Stimulated activated CD4-positive, alpha-beta T cell treated with anti-CD3 and anti-CD28 coated beads, Interleukin-15, amount 100 ng/mL, for 1 hour (primary cell): ENCODE measurements around the gene B3GNT4.
"Not testable (repeated sequence)": the region's sequence is repeated elsewhere in the genome, so short reads cannot be mapped to it uniquely, and the experiment has no call there.

ENCODE experiments used
- DNase-seq, 2 donors: peaks; one replicate each; pipeline ENCODE4 v3.0.0-alpha.2; 2020; ENCODE audit warnings: low read depth in 1 of 2, low spot score in 1 of 2

The B3GNT4 gene

DNA sequence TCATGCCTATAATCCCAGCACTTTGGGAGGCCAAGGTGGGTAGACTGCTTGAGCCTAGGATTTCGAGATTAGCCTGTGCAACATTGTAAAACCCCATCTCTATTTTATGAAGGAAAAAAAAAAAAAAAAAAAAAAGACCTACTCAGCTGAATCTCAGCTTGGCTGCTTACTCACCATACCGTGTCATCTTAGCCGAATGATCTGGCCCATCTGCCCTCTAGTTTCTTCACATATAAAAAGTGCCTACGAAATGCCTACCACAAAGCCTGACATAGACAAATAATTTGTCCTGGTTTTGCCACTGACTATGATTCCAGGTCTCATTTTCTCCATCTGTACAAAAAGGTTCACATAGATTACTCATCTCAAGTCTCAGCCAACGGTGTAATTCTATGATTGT is 12.3 kb downstream of the B3GNT4 start:
- DNase-seq = no peak

DNA sequence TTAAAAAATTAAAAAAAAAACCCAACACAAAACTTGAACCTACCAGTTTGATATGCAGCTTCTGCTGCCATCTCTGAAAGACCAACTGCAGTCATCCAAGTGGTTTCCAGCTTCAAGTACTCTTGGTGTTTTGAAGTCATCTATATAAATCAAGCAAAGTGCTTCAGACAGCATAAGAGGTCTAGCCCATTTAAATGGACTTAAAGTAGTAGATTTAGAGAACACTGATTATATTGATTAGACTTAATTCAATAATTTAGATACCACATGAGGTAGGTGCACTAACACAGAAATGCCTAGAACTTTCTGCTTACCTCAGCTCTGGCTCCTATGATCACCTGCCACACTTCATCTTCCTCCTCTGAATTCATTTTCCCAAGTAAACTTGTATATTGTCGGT is 12.9 kb downstream of the B3GNT4 start:
- DNase-seq = no peak

DNA sequence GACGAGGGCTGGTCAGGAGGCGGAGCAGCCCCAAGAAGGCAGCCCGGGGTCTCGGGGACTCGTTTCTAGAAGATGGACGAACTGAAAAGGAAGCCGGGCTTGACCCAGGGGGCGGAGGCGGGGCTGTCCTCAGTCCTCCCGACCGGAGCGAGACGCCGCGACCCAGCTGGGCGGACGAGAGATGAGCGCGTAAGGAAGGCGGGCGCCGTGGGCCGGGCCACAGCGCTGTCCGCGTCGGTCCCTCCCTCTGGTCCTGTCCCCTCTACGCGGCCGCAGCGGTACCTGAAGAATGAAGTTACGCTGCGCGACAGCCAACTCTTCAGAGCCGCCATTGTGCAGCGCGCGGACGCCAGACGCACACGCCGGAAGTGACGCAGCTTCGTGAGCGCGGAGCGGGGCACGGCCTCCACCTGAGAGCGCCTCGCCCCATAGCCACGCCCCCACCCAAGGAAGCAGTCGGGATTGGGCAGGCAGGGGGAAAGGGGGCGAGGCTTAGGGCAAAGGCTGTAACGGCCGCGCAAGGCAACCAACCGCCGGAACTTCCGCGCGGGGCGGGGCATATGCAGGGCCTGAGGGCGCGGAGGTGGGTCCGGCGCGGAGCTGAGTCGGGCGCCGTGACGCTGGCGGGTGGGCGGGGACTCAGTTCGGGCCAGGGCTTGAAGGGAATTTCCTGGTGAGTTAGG is 22.3 kb downstream of the B3GNT4 start, which contains the start of gene DIABLO:
Gene DIABLO, minus strand, starts transcription at position 370 of the 683 bp plus-strand sequence. Its CDS starts 38 bp downstream, at position 332.
- DNase-seq = peak; percentile 99 to 100

DNA sequence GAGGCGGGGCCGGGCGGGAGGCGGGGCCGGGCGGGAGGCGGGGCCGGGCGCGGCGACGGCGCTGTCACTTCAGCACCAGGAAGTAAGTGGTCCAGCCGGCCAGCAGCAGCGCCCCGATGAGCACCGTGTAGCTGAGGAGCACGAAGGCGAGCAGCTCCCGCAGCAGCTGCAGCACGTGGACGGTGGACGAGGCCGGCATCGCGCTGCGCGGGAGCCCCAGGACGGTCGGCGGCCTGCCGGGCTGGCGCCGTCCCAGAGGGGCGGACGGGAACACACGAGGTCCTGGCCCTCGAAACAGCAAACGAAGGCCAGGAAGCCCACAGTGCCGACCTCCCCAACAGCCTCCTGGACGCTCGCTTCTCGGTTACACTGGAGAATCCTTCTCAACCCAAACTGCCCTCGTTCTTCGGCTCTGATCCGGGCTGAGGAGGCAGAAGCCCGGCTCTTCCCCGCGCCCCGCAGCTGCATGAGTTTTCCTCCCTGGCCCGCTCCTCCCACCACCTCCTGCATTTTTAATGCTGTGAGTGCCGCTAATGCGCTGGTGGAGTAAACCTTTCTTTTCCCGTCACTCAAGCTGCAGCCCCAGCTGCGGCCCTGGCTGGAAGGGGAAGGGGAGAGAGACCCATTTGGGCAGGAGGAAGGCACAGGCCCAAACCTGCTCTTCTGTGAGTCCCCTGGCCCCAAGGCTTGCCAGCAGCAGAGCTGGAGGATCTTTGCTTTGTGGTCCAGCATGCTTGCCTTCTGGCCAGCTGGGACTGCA is 23.0 kb downstream of the B3GNT4 start:
- no peak for DNase-seq

DNA sequence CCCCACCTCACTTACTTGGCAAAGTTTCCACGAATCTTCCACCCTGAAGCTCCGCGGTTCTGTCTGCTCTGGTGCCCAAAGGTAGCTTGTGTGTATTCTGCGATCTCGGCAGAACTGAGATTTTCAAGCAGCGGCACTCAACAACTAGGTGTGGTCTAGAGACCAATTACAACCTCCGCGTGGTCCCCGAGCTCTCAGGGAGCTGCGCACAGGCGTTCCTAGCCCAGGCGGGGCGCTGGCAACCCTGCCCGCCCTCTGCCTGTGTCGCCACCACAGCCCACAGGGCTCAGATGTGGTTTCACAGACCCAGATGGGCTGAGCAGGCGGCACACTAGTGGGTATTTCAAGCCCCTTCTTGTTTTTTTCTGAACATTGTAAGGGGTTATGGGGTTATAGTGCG is 23.8 kb downstream of the B3GNT4 start:
- no peak for DNase-seq

DNA sequence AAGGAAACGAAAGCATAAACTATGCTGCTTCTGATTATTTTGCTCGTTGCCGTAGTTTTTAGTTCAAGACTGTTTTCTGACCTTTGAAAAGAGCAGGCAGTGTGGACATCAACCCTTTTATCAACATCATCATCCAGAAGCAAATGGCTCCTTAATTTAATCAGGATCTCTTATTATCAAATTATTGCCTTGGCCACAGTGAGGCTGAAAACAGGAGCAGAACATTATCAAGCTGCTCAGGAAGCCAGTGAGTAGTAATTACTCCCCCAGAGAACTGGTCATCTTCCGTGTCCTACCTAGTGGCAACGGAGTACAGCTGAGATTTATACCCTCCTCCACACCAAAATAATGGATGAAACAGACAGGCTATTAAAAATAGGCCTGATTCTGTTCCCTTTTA is 24.6 kb downstream of the B3GNT4 start:
- DNase-seq = no peak

DNA sequence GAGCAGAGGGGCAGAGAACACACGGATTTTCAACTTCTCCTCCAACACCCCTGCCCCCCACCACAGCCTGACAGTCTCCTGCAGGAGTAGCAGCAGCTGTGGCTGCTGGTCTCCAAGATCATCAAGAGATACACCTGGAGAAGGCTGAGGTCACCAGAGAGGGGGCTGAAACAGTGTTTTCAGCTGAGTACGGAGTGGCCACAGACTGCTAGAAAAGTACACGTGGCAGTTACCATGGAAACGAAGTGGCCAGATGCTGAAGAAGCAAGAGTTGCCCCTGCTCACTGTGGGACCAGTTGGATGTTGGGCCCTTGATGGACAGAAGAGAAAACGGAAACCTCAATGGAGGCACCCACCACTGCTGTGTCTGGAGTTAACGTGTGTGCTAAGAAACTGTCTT is 27.3 kb downstream of the B3GNT4 start:
- no peak for DNase-seq

DNA sequence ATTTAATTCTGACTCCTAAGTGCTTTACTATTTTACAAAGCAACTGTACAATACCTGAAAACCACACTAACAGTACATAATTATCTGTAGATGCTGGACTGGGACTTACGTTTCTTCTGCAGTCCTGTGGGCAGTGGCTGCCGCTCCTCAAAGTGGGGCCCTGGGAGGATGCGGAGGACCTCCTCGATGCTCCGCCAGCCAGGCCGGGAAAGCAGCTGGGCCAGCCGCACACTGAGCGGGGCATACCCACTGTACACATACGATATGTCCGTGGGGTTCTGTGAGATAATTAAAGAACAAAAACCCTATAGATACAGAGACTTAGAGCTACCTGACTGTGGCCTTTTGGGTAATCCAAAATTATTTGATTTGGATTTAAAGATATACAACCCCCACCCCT is 29.2 kb downstream of the B3GNT4 start:
- no peak for DNase-seq

DNA sequence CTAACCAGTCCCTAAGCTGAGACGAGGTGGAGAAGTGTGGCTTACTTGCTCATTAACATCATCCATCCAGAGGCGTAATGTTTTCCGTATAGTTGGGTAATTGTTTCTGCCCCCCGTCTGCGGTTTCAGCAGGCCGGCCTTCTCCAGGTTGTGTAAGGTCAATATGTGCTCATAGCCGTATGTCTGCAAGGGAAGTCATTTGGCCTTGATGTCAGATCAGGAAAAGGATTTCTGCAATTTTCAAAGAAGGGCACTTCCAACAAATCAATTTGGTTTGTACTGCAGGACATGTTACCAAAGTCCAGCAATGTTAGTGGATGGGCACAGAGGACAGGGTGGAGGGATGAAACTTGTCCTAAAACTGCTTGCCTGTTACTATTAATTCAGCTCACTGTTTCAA is 32.2 kb downstream of the B3GNT4 start:
- no peak for DNase-seq

DNA sequence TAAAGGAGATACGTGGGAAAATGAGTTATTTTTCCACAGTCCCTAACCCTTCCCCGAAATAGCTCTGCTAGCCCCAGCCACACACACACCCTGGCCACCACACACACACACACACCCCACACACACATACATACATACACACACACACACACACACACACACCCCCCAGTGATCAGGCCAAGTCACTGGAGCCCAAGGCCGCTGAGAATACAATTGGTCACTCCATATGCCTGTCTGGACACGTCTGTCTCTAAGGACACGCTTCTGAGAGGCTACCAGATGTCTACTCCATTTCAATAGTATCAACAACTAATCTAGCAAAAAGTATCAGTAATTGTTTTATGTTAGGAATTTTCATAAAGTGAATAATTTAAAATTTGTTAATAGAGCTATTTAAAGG is 35.4 kb downstream of the B3GNT4 start:
- DNase-seq = no peak

DNA sequence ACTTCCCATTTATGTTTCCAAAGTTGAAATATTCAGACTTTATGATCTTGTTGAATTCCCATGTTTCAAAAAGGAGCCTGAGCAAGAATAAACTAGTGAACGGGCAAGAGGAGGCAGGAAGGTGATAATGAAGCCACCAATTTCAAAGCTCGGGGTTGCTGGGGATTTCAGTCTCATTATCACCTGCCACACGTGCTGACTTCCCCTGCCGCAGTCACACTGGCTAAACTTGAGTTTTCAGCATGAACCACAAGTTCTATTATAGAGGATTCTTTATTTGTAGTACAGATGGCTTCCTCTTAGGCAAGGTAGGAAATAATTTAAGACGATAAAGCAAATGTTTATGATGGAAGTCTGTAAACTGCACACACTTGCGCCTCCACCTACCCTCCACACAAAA is 40.5 kb downstream of the B3GNT4 start:
- no peak for DNase-seq

DNA sequence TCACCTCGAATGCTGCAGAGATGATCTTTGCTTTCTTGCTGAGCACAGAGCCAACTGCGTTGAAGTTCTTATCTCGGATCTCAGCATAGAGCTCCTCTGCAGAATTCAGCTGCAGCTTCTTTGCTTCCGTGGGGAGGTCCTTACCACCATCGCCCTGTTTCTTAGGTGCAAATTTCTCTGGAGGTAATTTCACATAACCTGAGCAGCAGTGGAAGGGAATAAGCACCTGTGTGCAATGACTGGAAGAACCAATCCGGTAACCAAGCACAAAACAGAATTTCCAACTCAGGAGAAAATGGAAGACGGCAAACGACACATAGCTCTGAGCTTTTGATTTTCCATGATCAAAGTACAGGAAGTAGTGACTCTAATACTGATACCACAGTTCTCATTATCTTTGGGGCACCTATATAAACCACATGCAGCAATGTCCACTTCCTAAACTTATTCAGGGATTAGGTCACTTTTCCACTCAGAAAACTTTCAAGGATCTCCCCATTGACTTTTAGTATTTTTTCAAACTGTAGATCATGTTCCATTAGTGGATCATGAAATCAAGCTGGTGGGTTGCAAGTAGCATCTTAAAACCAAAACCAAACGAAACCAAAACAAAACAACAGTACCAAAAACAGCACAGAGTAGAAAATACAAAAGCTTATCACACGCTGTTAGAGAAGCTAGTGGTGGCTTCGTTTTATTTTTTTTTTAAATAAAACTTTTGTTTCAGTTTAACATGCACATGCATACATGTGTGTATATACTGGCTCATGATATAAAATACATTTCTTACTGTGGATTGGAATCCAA is 41.3 kb downstream of the B3GNT4 start:
- no peak for DNase-seq

DNA sequence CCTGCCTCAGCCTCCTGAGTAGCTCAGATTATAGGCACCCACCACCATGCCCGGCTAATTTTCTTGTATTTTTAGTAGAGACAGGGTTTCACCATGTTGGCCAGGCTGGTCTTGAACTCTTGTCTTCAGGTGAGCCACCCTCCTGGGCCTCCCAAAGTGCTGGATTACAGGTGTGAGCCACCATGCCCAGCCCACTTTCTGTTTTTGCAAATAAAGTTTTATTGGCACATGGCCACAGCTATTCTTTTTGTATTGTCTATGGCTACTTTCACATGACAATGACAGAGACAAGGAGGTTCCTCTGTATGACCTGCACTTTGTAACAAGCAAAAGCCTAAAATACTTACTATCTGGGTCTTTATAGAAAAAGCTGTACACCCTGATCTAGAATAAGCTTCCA is 42.0 kb downstream of the B3GNT4 start:
- DNase-seq = no peak

DNA sequence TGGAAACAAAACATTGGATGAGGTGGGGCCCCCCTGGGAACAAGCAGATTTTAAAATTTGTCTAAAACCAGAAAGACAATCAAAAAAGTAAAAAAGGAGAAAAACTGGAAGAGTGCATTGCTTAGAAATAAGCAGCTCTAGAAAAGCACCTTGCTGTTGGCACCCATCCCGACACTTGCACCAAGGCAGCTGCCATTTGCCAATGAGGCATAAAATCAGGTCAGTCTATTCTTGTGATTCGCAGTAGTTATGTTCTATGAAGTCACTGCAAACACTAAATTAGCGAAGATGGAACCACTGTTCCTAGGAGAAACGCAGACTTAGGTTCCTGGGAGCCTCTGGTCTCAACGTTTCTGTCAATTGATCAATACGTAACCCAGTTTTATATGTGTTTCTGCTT is 46.5 kb downstream of the B3GNT4 start:
- DNase-seq = no peak

DNA sequence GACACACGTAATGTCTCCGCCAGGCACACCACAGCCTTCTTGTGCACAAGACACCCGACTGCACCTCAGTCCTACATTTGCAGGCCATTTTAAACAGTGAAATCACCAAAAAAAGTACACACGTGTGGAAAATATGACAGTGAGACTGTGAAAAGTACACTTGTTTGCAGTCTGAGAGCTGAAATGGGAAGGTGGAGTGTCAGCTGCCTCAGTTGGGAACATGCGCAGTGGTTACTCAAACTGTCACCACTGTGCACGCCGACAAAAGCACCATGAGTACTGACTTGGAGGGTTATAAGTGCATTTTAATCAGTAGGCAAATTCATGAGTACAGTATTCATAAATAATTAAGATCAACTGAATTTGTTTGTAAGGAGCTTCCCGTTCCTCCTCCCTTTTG is 47.0 kb downstream of the B3GNT4 start:
- DNase-seq = no peak

DNA sequence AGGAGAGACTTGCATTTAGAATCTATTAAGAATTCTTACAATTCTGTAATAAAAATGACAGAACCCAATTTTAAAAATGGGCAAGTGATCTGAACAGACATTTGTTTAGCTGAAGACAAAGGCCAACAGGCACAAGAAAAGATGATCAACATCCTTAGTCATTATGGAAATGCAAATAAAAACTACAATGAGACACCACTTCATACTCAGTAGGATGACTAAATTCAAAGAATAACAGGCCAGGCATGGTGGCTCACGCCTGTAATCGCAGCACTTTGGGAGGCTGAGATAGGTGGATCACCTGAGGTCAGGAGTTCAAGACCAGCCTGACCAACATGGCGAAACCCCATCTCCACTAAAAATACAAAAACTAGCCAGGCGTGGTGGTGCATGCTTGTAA is 55.0 kb downstream of the B3GNT4 start:
- not testable (repeated sequence) for DNase-seq
